Stimulated activated CD4-positive, alpha-beta T cell treated with anti-CD3 and anti-CD28 coated beads, Interleukin-15, amount 100 ng/mL, for 48 hours (primary cell): ENCODE data around the gene KIF2C.
"Not testable (repeated sequence)": the region's sequence is repeated elsewhere in the genome, so short reads cannot be mapped to it uniquely, and the experiment has no call there.

Experiments
- DNase-seq, 2 donors: peaks; one replicate each; pipeline ENCODE4 v3.0.0-alpha.2; 2020; ENCODE audit warnings: low read depth in 2 of 2

KIF2C gene

DNA sequence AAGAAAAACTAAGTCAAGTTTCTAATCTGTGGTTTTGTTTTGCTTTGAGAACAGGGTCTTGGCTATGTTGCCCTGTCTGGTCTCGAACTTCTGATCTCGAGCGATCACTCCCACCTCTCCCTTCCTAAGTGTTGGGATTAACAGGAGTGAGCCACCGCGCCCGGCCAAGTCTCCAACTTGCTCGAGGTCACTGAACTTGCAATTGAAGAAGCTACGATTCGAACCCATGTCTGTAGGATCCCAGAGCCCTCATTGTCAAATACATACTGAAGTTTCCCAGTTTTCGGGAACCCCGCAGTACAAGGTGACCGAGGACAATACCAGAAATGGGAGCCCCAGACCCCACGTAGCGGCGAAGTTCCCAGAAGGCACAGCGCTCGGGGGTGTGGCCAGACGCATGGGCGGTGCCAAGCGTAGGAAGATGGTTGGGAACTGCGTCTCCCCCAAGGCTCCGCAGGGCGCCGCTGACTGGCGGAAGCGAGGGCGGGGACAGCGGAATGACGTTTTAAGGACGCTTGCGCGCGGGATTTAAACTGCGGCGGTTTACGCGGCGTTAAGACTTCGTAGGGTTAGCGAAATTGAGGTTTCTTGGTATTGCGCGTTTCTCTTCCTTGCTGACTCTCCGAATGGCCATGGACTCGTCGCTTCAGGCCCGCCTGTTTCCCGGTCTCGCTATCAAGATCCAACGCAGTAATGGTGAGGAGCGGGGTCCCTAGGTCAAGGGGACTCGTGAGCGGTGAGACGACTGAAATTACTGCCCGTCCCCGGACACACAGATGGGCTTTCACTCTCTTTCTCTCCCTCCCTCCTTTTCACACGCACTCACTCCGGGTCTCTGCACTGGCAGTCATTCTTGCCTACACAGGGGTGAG is at the start of gene KIF2C:
Gene KIF2C, plus strand, starts transcription at position 531 of the 872 bp plus-strand sequence. Its CDS starts 96 bp downstream, at position 627.
- DNase-seq, result peak; percentile 95 to 98

DNA sequence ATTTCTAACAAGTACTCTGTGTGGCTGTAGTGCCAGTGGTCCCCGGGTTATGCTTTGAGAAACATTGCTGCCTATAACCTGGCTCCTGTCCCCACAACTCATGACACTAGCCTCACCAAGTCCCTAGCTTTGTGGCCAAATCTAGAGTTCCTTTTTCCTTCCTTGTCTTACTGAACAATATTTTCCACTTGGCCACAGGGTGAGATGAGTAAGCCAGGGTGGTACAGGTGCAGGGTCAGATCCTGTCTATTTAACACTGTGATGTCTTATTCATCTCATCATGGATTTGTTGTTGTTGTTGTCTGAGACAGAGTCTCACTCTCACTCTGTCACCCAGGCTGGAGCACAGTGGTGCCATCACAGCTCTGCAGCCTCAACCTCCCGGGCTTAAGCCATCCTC is 46.5 kb upstream of the KIF2C start:
- no peak for DNase-seq

DNA sequence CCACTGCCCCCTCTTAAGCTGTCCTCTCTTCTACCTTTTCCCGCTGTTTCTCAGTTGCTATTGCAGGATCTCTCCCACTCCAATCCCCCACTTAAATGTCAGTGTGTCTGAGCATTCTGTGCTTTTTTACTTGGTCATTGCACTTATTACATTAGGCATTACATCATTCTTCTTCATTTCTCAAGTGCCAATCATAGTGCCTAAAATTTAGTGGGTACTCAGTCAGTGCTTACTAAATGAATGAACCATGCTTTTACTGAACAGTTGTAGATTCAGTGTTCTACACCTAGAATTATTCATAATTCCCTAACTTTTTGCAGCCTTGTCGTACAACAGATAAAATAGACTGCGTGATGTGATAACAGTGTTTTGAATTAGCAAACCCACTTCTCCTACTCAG is 45.7 kb upstream of the KIF2C start:
- DNase-seq, result no peak

DNA sequence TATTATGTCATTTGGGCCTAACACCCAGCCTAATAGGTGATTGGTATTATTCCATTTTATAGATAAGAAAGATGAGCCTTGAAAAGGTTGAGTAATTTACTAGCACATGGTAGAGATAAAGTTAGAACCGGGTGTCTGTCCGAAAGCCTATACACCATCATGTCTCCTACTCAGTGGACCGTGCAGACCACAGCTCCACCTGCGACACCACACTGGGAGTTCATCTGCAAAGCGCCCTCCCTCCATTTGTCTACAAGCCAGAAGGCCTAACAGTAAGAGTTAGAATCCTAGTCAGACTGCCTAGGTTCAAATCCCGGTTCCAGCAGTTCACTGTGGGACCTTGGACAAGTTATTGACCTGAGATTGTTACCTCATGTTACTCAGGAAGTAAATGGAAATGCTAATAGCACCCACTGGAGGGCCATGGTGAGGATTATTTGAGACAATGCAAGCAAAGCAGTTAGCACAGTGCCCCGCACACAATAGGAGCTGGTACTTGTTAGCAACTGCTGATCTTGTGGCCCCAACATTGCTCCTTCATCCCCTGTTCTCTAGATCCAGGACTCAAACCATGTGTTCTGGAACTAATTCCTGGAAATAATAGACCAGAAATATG is 44.7 kb upstream of the KIF2C start:
- no peak for DNase-seq

GRCh38 chr1:44695671-44696070 is 44.0 kb upstream of the KIF2C start:
- DNase-seq, result no peak

DNA sequence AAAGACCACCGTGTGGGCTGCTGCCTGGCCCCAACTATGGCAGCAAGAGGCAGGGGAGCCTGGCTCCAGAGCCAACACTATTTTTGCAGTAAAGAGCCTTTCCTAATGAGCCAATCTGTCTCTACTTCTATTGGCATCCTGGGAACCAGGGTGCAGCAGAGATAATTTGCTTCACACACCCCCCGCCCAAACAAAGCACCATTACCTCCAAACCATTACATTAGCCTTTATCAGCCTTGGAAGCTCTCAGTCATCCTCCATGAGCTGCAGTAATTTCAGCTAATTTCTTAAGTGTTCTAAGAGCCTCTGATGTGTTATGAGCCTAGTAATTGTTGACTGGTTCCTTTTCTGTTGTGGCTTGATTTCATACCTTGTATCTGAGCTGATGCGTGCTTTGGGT is 43.5 kb upstream of the KIF2C start:
- no peak for DNase-seq

- DNase-seq, result peak in 1 of 2 donors; percentile 32
Observed at GRCh38 chr1:44696789-44697345, 42.8 kb upstream of the KIF2C start.

DNA sequence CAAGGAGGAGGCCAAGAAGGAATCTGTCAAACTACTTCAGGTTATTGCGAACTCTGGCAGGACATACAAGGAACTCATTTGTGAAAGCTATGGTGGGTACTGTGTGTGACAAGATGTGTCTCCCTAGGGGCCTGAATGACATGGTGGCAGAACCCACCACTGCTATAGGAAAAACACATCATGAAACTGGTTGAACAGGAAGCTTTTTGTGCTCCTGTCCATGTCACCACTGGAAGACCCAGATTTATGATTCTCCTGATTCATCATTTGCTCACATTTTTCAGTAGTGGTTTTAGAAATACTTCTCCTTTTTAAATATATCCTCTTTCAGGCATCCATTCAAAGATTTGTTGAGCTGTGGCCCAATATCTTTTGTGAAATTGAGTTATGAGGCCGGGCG is 41.5 kb upstream of the KIF2C start:
- DNase-seq, result no peak

DNA sequence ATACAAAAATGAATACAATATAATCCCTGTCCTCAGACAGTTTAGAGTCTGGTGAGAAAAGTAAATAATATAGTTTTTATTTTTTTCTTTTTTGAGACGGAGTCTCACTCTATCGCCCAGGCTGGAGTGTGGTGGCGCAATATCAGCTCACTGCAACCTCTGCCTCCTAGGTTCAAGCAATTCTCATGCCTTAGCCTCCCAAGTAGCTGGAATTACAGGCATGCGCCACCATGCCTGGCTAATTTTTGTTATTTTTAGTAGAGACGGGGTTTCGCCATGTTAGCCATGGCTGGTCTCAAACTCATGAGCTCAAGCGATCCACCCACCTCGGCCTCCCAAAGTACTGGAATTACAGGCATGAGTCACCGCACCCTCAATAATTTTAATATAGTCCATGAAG is 40.3 kb upstream of the KIF2C start:
- DNase-seq, result not testable (repeated sequence)

DNA sequence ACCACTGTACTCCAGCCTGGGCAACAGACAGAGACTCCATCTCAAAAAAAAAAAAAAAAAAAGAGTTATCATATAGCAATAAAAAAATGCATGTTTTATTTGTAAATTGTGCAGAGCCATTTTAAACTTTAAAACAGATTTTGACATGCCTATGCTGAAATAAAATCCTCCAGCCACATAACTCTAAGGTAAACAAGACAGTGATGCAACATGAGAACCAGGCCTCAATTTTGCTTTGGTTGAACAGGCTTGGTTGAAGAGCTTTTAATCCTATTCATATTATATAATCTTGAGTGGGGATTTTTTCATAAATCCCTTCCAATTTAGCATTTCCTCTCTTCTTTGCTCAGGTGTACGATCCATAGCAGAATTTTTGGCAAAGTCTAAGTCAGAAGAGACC is 39.1 kb upstream of the KIF2C start:
- no peak for DNase-seq

GRCh38 chr1:44701141-44701573 is 38.5 kb upstream of the KIF2C start:
- no peak for DNase-seq

- DNase-seq, result no peak
Observed at GRCh38 chr1:44705470-44705869, 34.2 kb upstream of the KIF2C start.

- DNase-seq, result no peak
Observed at GRCh38 chr1:44705938-44706337, 33.7 kb upstream of the KIF2C start.

GRCh38 chr1:44707112-44707881 is 32.3 kb upstream of the KIF2C start:
- DNase-seq, result no peak

DNA sequence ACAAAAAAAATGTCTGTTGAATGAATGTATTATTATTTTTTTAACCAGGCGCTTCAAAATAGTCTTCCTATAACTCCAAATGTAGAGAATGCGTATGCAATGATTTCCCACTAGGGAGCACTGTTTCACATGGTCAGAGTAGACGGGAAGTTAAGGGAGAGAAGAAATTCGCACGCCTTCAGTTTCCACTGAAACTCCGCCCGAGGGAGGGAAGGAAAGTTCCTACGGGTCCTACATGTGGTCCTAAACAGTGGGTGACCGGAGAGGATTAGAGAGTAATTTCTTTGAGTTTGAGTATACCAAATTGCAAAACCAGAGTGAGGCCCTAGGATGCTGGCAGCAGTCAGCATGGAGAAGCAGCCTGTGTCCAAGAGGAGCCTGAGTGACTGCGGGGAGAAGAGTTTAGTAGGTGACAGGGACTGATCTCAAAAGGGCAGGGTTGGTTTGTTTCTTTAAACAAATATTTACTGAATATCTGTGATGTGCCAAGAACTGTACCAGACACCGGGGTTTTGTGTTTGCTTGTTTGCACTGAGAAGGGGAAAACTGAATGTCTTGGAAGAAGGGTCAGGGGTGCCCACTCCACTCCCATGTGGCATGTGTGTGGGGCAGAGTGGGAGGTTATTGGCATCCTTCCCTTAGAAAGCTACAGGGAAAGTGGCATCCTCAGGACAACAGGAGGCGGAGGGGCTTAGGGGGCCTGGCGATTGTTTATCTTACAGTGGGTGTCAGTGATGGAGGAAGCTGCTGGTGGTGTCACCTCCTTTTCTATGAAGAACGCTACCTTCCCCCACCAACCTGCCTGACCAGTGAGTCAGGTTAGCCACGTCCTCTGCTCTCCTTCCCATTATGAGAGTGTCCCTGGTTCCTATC is 31.4 kb upstream of the KIF2C start:
- DNase-seq, result no peak

DNA sequence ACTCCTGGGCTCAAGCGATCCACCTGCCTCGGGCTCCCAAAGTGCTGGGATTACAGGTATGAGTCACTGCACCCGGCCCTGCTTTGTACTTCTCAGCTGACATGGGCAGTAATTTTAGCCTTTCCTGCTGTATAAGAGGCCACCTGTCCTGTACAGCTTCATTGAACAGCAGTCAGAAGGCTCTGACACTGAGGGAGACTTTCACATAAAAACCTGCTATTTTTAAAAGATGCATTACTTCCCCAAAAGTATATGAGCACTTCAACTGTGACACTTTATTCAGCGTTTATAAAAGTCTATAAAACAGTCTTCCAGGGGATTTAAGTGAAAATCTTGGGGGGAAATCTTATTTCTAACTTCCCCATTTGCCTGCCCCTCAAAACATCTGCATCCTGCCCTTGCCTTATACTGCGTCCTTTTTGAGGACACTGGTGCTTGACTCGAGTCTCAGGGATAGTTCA is 26.3 kb upstream of the KIF2C start:
- no peak for DNase-seq

GRCh38 chr1:44714532-44714931 is 25.1 kb upstream of the KIF2C start:
- DNase-seq, result no peak

DNA sequence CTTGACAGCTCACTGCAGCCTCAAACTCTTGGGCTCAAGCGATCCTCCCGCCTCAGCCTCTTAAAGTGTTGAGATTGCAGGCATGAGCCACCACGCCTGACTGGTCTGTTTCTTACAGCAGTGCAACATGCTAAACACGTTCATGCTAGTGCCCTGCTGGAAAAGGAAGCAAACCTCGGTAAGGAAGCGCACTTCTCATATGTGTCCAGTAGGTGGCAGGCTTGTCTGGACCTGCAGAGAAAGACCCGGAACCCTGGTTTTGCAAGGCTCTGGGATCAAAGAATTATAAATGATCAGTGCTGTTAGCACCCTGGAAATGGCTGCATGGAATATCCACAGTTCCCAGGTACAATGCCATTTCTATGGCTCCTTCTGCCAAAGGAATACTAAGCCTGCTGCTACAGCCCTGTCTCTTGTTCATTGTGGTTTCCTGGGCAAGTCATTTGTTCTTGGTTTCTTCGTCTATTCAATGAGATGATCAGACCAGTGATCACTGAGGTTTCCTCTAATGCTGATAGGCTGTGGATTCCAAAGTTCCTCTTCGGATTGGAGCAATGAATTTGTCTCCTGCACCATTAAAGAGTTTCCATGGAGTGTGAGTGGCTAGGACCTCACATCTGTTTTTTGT is 24.6 kb upstream of the KIF2C start:
- DNase-seq, result peak in 1 of 2 donors; percentile 40

DNA sequence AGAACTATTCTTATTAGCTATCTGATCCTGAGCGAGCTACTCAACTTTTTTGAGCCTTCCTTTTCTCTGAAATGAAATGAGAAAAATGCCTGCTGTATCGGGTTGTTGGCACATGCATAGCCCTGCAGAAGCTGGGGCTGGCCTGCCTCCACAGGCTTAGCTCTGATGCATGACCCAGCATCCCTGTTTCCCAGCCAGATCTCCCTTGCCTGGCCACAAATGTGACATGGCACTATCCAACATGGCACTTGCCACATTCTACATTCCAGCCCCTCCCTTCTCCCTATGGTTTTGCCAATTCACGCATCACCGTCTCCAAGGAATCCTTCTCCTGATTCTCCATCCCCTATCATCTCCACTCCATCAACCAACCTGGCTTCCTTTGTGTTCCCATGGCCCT is 22.5 kb upstream of the KIF2C start:
- no peak for DNase-seq

GRCh38 chr1:44717653-44718052 is 22.0 kb upstream of the KIF2C start:
- no peak for DNase-seq

DNA sequence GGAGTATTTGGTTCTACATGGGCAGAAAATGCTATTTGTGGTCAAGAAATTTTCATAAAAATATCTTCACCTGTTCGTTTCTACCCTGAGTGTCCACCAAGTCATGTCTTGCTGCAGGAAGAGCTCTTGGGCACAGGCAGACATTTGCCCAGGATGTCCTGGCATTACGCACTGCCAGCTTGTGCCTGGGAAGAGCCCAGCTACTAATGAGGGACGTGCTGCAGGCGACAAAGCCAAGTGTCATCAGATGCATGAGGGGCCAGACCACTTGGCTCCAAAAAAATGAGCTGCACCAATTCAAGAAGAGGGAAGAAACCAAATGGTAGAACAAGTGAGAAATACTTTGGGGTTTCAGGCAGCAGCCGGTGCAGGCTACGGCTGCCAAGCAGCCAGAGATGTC is 21.5 kb upstream of the KIF2C start:
- DNase-seq, result no peak
